Suppressor macrophage treated with lipopolysaccharide for 4 hours (primary cell): ENCODE results near the gene FCRL5.
"Not testable (repeated sequence)": the region's sequence is repeated elsewhere in the genome, so short reads cannot be mapped to it uniquely, and the experiment has no call there.

Source experiments
- DNase-seq: peaks from one replicate; pipeline ENCODE4 v3.0.0-alpha.2; 2020

Gene FCRL5

DNA sequence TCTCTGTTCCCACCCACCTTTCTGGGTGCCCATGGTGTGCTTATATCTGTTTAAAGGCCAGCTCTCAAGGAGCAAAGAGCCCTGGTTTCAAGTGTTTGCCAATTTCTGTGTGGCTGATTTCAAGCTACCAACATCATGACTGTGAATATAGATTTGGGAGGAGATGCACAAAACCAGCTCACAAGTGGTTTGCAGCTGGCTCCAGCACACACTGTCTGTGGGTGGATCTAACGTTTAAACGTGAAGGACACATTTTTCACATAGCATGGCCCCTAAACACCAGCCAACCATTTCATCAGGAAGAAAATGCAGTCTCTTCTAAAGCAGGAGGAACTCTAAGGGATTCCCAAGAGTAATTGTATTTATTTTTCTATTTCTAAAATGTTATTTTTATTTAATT is 65.2 kb downstream of the FCRL5 start:
- no peak for DNase-seq

DNA sequence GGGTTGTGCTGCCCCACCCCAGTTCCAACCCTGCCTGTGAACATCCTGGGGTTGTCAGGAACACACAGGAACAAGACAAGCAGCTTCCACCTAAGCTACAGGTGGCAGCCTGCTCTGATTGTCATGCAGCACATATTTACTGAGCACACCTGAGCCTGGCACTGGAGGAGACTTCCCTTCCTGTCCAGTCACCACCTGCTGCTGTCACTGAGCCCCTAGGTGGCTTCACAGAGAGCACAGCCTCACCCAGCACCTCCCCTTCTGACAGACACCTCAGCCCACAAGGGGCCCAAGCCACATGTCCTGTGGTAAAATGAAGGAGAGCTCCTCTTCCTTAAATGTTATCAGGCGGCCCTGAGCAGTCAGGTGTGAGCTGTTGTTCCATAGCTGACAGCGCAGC is 65.9 kb downstream of the FCRL5 start:
- not testable (repeated sequence) for DNase-seq

DNA sequence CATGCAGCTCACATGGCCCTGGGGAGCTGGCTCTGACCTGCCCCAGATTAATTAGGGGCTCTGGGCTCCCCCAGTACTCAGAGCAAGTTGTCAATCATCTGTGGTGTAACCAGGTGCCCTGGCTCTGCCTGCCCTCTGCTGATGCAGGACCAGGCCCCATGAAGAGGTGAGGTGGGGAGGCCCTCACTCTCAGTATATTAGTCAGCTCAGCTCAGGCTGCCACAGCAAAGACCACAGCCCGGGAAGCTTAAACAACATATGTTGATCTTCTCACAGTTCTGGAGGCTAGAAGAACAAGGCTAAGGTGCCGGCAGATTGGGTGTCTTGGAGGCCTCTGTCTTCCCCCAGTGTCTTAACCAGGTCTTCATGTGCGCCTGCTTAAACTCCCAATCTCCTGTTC is 66.5 kb downstream of the FCRL5 start:
- no peak for DNase-seq

DNA sequence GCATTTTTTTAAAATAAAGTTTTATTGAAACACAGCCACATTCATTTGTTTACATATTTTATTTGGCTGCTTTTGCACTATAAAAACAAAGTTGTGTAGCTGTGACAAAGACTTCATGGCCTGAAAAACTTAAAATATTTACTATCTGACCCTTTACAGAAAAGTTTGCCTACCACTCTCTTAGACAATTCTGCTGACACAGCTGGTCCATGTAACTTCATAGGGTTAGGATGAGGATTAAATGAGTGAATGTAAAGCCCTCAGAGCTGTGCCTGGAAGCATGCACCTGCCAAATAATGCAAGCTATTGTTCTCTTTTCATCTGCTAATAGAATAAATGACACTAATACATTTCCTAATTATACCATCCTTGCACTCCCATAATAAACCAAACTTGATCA is 67.7 kb downstream of the FCRL5 start:
- no peak for DNase-seq

DNA sequence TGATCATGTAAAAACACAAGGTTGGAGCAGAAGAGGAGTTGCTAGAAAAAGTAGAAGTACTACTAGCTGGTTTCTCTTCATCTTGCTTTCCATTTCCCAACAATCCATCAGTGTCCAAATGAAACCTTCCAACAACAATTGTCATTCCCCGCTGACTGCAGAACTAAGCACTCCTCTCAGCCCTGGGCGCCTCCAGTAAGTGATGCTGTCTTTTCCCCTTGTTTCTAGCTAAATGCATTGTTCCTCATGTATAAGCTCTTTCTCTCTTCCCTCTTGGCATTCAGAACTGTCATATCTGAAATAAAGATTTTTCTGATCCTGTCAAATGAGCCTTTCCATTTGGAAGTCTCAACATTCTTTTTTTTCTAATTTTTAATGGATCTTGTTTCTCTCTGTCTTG is 68.7 kb downstream of the FCRL5 start:
- DNase-seq: no peak

DNA sequence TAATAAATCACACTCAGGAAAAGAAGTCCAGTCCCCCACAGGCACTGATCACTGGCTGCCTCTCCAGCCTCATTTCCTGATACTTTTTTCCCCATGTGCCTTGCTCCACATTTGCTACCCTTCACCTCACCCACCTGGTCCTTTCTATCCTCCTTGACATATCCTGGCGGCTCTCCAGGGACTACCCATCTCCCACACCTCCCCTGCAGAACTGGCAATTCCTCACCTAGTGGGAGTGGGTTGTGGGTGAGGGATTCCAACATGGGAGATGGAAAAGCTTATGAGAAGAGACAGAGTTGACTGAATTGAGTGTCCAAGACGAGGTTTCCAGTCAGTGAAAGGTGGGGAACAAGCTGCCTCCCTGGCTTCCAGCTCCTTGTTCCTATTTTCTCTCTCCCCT is 69.6 kb downstream of the FCRL5 start:
- no peak for DNase-seq

DNA sequence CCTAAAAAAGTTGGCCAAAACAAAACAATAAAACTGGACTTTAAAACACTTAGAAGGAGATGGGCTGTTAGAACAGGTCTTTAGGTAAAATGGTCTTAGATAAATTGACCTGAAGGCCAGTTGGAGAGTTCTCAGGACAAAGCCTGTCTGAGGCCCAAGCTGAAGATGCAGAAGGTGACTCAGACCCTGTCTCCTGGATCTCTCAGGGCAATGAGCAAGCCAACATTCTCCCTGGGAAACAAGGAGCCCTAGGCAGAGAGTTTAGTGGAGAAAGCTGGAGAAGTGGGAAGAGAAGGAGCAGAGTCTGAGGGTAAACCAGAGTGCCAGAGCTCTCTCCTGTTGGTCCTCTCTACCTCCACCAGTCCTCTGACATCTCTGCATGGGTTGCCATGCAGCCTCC is 70.1 kb downstream of the FCRL5 start:
- DNase-seq: no peak

DNA sequence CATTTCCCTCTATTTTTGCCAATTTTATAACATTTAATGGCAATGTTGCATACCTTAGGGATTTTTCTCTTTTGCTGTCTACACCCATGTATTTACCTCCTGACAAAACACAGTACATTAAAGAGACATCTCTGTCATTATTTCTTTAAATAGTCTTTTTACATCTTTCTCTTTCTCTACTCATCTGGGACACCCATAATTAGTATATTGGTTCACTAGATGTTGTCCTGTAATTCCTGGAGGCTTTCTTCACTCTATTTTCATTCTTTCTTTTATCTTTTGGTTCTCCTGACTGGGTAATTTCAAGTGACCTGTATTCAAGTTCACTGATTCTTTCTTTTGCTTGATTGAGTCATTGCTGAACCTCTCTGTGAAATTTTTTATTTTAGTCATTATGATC is 74.3 kb downstream of the FCRL5 start:
- no peak for DNase-seq

DNA sequence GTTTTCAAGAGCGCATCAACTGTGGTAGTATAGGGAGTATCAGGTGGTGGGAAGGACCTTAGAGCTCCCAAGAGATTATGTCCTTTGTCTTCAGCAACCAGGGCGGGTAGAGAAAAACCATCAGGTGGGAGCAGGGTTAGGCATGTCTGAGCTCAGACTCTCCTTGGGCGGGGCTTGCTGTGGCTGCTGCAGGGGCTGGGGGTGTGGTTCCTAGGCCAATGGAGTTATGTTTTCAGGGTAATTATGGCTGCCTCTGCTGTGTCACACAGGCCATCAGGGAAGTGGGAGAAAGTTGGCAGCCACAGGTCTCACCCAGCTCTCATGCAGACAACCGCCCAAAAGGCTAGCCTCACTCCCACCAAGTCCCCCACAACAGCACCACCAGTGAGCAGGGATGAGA is 74.9 kb downstream of the FCRL5 start:
- DNase-seq: no peak

DNA sequence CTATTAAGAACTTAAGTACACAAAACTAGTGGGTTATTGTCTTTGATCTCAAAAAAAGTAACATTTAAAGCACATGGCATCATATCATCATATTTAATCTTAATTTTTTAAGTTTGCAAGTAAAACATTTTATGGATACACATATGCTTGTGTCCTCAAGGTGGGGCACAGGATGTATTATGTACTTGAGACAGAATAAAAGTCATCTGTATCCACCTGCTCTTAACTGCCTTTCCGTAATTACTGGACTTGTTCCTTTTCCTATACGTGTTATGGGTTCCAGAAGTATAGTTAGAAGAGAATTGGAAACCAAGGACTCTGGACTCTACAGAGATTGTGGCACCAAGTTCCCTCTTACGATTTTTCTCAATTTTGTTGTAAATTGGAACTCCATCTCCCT is 79.4 kb downstream of the FCRL5 start:
- no peak for DNase-seq

DNA sequence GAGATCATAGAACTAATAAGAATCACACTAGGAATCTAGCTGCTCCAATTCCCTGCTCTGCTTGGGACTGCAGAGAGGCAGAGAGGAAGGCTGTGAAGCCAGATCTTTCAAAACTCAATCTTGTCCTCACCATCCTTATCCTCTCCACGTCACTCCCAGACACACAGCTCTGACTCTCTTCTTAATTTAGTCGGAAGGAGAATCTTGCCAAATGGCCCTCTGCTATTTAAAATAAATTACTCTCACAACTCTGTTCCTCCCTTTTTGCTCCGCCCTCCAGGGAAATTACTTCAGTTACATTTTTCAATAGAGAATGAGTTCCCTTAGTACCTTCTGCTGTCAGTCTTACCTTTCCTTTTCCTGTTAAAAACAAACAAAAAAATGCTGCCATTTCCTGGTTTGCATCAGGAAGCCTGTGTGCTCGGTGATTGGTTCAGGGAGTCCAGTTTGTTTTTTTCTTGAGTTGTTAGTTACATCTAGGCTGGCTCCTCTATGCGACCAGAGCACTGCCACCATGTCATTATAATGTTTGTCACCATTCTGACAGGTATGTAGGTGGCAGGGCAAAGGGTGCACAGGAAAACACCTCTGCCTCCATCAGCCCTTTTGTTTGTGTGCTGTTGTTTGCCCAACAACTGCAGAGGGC is 80.1 kb downstream of the FCRL5 start:
- no peak for DNase-seq

DNA sequence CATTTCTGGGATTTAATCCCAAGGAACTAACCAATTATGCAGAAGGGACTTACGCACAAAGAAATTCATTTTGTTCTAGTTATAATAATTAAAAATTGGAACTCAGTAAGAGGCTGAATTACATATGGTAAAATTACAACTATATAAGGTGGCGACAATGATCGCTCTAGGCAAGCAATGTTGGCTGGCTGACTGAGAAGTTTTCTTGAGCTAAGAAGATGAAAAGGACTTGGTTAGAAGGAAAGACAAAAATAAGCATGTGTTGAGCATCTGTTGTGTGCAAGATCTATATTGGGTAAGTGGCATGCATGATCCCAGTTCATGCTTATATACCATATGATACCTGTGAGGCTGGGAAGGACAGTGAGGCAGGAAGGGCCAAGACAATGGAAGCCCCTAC is 80.8 kb downstream of the FCRL5 start:
- DNase-seq: no peak

DNA sequence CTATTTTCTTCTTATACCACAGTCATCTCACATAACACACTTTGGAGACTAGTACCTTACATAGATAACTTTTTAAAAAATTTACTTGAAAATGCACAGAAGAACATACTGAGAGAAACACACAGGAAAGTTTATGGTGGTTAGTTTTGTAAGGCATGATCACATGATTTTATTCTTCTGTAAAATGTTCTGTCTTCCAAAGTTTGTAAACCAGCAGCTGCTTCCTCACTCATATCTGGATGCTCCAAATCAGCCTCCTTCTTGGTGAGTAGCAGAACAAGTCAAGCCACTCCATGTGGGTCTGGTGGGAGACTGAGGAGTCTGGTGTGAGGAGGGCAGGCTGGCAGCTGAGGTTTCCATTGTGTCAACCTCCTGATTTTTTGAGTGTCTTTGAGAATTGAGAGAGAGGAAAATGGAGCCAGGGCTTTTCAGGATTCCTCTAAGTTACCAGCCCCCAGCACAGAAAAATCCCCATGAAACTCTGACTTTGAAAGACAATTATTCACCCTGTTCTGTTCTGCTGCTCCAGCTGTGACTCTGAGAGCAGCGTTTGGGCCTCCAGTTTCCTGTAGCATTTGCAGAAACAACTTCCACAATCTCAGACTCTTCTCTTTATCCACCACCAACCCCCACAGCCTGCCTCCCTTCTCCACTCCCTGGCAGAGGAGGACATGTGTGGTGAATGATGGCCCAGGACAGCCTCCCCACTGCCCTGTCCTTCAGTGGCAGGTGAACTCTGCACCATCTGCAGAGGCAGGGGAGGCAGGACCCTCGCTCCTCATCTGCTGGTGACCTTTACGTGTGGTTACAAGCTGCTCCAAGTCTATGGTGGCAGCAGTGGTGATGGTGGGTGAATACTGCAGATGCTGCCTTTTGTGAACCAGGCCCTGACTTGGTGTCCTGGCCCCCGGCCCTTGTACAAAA is 82.3 kb downstream of the FCRL5 start:
- peak; percentile 39 for DNase-seq

DNA sequence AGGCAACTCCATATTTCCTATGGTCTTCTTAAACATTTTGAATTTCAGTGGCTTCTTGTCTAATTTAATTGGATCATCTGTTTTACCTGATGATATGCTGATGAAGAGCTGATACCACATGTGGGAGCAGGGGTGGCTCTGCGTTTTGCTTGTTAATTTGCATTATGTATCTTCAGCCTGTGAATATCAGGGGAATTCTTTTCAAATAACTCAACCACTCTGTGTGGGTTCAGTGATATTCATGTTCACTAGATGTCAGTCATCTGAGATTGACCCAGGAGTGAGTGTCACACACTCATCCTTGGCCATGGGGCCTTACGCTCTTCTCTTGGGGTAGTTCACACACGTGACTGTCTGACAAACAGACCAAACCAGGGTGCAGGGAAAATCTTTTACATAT is 83.0 kb downstream of the FCRL5 start:
- no peak for DNase-seq

DNA sequence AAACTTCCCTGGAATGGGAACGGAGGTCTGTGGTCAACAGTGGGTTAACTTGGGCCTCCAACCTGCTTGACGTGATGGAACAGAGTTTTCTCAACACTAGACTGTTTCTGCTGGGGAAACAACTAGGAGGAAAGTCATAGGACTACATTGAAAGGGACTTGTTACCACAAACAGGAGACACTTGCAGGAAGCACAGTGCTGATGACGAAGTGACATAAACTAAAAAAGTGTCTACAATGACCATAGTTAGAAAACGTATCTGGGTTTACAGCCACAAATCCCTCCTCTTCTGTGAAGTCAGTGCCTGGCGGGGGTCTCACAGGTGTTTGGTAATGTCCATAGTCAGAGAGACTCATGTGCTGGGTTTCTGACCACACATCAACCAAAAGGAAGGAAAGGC is 86.3 kb downstream of the FCRL5 start:
- no peak for DNase-seq
